Thyroid gland (tissue), 4 donors: ENCODE measurements around the gene GRM1.

Experiments
- CTCF ChIP-seq, 6 experiments: fragments of 200-600 bp in 3 of 6; fragments of 450-650 bp in 3 of 6; sonication (generic) in 3 of 6; IDR thresholded peaks; one replicate each; pipeline ENCODE4 v1.5.1; 2016 to 2019; ENCODE audit warnings: antibody characterized with exemption in 6 of 6, mild to moderate bottlenecking in 2 of 6, inconsistent platforms in 1 of 6, moderate library complexity in 1 of 6
- POLR2A ChIP-seq, 2 donors: fragments of 450-650 bp; IDR thresholded peaks; one replicate each; pipeline ENCODE4 v1.6.1; 2017; ENCODE audit warnings: antibody characterized with exemption in 2 of 2, mild to moderate bottlenecking in 2 of 2, moderate library complexity in 1 of 2

- no peak for TF ChIP-seq CTCF (IDR thresholded peaks at IDR 0.05)
- no peak for TF ChIP-seq POLR2A (IDR thresholded peaks at IDR 0.05)
Observed at GRCh38 chr6:146345598-146345997, 316.7 kb downstream of the GRM1 start.
